ENCODE data around the gene C16orf96.

DNA sequence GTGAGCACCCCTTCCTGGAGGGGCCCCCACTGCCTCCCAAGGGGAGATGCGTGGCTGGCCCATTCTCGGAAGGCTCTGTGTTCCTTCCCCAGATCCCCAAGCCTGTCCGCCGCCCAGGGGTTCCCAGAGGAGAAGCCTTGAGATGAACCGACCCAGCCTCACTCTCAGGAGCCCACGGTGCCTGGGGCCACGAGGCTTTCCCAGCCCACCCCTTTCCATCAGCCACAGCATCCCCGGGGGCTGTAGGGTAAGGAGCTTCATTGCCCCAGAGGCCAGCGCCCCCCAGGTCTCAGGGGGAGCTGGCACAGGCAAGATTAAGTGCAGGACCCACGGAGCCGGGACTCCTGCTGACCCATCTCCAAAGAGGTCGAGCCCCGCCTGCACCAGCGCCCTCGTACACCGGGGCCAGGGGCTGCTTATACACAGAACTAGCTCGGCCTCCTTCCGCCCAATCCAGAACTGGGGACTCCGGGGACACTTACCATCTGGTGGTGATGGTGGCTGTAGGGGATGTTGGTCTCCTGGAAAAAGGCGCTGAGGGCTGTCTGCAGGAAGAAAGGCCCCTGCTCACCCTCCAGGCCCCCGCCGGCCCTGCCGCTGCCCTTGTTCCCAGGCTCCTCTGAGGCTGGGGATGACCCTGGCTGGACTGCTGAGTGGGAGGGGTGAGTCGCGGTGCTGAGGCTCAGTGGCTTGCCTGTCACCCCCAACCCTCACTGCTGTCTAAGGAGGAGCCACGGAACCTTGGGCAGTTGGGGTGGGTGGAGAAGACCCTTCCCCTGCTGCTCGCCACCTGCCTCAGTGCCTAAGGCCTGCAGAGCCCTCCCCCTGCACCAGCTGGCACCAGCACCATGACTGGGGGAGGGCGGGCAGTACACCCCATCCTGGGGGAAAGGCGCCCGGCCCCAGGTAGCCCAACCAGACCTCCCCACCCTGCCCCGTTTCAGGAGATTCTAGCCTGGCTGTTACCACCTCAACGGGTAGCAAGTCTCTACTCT, 54.2 kb downstream of the C16orf96 start:
- TF ChIP-seq, protein P1, sequence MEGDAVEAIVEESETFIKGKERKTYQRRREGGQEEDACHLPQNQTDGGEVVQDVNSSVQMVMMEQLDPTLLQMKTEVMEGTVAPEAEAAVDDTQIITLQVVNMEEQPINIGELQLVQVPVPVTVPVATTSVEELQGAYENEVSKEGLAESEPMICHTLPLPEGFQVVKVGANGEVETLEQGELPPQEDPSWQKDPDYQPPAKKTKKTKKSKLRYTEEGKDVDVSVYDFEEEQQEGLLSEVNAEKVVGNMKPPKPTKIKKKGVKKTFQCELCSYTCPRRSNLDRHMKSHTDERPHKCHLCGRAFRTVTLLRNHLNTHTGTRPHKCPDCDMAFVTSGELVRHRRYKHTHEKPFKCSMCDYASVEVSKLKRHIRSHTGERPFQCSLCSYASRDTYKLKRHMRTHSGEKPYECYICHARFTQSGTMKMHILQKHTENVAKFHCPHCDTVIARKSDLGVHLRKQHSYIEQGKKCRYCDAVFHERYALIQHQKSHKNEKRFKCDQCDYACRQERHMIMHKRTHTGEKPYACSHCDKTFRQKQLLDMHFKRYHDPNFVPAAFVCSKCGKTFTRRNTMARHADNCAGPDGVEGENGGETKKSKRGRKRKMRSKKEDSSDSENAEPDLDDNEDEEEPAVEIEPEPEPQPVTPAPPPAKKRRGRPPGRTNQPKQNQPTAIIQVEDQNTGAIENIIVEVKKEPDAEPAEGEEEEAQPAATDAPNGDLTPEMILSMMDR (IDR thresholded peaks at IDR 0.05; ENCODE audit: low read length): no peak
- no peak for TF ChIP-seq EZH2 (optimal IDR thresholded peaks at IDR 0.05; ENCODE audit: low read depth, low read length)
- TF ChIP-seq EZH2phosphoT487 (IDR thresholded peaks at IDR 0.05; ENCODE audit: low read length): no peak

Measured in MM.1S (cell line).